Astrocyte (in vitro differentiated cells and primary cell): ENCODE measurements around the gene TNK1. TPM values are rescaled to one million over a fixed set of nuclear protein-coding genes. Genes with fewer than 3 reads are reported as not detected.

Experiments used
- DNase-seq: peaks from one replicate; pipeline ENCODE4 v3.0.0-alpha.2; 2010; ENCODE audit warnings: low read depth
- FAIRE-seq: peaks from 2 replicates; lab custom pipeline; 2011; peaks lifted over from hg19 to GRCh38; lab: Jason Lieb, UNC
- H2AFZ ChIP-seq: 2 replicates; pipeline ENCODE4 v1.6.0; 2012; ENCODE audit warnings: low read depth, low read length, inconsistent platforms
- H3K27ac ChIP-seq: 2 replicates; pipeline ENCODE4 v1.5.1; 2011; ENCODE audit warnings: low read depth, low read length, inconsistent platforms
- H3K27me3 ChIP-seq: 2 replicates; pipeline ENCODE4 v1.6.0; 2011; ENCODE audit warnings: low read length, inconsistent platforms; ENCODE audit not compliant: insufficient read depth
- H3K36me3 ChIP-seq: 2 replicates; pipeline ENCODE4 v1.5.1; 2011; ENCODE audit warnings: low read length, inconsistent platforms; ENCODE audit not compliant: insufficient read depth
- H3K4me1 ChIP-seq: 2 replicates; pipeline ENCODE4 v1.5.1; 2011; ENCODE audit warnings: low read length, inconsistent platforms; ENCODE audit not compliant: insufficient read depth
- H3K4me2 ChIP-seq: 2 replicates; pipeline ENCODE4 v1.6.0; 2012; ENCODE audit warnings: low read length, inconsistent platforms
- H3K4me3 ChIP-seq: 2 replicates; pipeline ENCODE4 v1.5.1; 2011; ENCODE audit warnings: low read depth, mild to moderate bottlenecking, low read length, inconsistent platforms; ENCODE audit not compliant: insufficient read depth
- H3K79me2 ChIP-seq: 2 replicates; pipeline ENCODE4 v1.6.0; 2012; ENCODE audit warnings: mild to moderate bottlenecking, low read length, inconsistent platforms; ENCODE audit not compliant: insufficient read depth
- H3K9ac ChIP-seq: 2 replicates; pipeline ENCODE4 v1.6.0; 2012; ENCODE audit warnings: mild to moderate bottlenecking, low read length, inconsistent platforms
- H3K9me3 ChIP-seq: 2 replicates; pipeline ENCODE4 v1.5.1; 2012; ENCODE audit warnings: low read depth, mild to moderate bottlenecking, low read length, inconsistent platforms; ENCODE audit not compliant: insufficient read depth
- H4K20me1 ChIP-seq: 2 replicates; pipeline ENCODE4 v1.6.0; 2012; ENCODE audit warnings: low read length, inconsistent platforms; ENCODE audit not compliant: insufficient read depth
- H3K27ac Mint-ChIP-seq: one replicate; pipeline ENCODE4 v1.8.0; 2021; ENCODE audit warnings: mild to moderate bottlenecking, mixed read lengths; ENCODE audit not compliant: unreplicated experiment
- H3K27me3 Mint-ChIP-seq: one replicate; pipeline ENCODE4 v1.8.0; 2021; ENCODE audit warnings: low read depth, mixed read lengths; ENCODE audit not compliant: unreplicated experiment
- H3K36me3 Mint-ChIP-seq: one replicate; pipeline ENCODE4 v1.8.0; 2021; ENCODE audit warnings: low read depth, mixed read lengths; ENCODE audit not compliant: unreplicated experiment
- H3K4me1 Mint-ChIP-seq: one replicate; pipeline ENCODE4 v1.8.0; 2021; ENCODE audit warnings: low read depth, mixed read lengths; ENCODE audit not compliant: unreplicated experiment
- H3K4me3 Mint-ChIP-seq: one replicate; pipeline ENCODE4 v1.8.0; 2021; ENCODE audit warnings: mild to moderate bottlenecking, moderate library complexity, mixed read lengths; ENCODE audit not compliant: unreplicated experiment
- H3K9me3 Mint-ChIP-seq: one replicate; pipeline ENCODE4 v1.8.0; 2021; ENCODE audit warnings: mild to moderate bottlenecking, mixed read lengths; ENCODE audit not compliant: unreplicated experiment
- EZH2 ChIP-seq: IDR thresholded peaks from 2 replicates; pipeline ENCODE4 v1.6.1; 2012; ENCODE audit warnings: mild to moderate bottlenecking, low read length, inconsistent platforms; ENCODE audit not compliant: insufficient read depth
- total RNA-seq: library from RNA; stranded (reverse); gene quantifications from 2 replicates; pipeline ENCODE4 v1.2.1, GENCODE V29; 2021
- TF ChIP-seq, protein P1 (sequence below): IDR thresholded peaks from 2 replicates; pipeline ENCODE4 v1.5.1; 2011; ENCODE audit warnings: low read depth, mild to moderate bottlenecking, inconsistent platforms, low read length, moderate library complexity; ENCODE audit not compliant: insufficient read depth

The TNK1 gene
- total RNA-seq, 1 donor from 2014 or later: 1.6 TPM

DNA sequence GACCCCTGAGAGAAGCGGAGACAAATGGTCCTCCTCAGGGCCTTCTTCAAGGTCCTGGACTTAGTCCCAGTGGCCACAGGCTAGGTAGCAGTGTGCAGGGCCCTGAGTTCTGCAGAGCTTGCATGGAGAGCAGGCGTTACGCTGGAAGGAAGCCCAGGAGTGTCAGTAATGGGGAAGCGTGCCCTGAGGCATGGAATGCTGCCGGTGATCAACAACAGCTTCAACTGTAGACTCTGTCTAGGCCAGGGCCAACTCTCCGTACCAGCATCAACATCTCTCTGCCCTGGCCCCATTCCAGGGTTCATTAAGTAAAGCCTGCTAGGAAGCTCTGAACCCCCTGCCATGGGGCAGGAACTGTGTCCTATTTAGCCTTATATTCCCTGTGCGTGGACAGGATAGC, 568 bp upstream of the TNK1 start:
- no peak overlapping the region for H2AFZ ChIP-seq
- no peaks in the 10 kb centered on the region for H3K36me3 ChIP-seq
- Mint-ChIP-seq H3K27me3 (peaks cover 29% of the 10 kb centered on the region), H3K4me1 (no peaks in the 10 kb centered on the region), H3K4me3 (peak overlapping the region; percentile 79), H3K27ac (no peak overlapping the region), H3K9me3 (peaks cover 13% of the 10 kb centered on the region), H3K36me3 (peaks cover 2% of the 10 kb centered on the region)
- H3K79me2 ChIP-seq: no peaks in the 10 kb centered on the region
- H3K27ac ChIP-seq: no peak overlapping the region
- no peak for FAIRE-seq
- TF ChIP-seq, protein P1, sequence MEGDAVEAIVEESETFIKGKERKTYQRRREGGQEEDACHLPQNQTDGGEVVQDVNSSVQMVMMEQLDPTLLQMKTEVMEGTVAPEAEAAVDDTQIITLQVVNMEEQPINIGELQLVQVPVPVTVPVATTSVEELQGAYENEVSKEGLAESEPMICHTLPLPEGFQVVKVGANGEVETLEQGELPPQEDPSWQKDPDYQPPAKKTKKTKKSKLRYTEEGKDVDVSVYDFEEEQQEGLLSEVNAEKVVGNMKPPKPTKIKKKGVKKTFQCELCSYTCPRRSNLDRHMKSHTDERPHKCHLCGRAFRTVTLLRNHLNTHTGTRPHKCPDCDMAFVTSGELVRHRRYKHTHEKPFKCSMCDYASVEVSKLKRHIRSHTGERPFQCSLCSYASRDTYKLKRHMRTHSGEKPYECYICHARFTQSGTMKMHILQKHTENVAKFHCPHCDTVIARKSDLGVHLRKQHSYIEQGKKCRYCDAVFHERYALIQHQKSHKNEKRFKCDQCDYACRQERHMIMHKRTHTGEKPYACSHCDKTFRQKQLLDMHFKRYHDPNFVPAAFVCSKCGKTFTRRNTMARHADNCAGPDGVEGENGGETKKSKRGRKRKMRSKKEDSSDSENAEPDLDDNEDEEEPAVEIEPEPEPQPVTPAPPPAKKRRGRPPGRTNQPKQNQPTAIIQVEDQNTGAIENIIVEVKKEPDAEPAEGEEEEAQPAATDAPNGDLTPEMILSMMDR: no peak
- no peak for TF ChIP-seq EZH2
- peaks cover 19% of the 10 kb centered on the region for H3K4me1 ChIP-seq
- H3K4me3 ChIP-seq: no peak overlapping the region
- peaks cover 3% of the 10 kb centered on the region for H4K20me1 ChIP-seq
- H3K9me3 ChIP-seq: peaks cover 6% of the 10 kb centered on the region
- peak; percentile 22 for DNase-seq
- peaks cover 40% of the 10 kb centered on the region for H3K27me3 ChIP-seq
- no peak overlapping the region for H3K9ac ChIP-seq
- H3K4me2 ChIP-seq: peak overlapping the region; percentile 66

DNA sequence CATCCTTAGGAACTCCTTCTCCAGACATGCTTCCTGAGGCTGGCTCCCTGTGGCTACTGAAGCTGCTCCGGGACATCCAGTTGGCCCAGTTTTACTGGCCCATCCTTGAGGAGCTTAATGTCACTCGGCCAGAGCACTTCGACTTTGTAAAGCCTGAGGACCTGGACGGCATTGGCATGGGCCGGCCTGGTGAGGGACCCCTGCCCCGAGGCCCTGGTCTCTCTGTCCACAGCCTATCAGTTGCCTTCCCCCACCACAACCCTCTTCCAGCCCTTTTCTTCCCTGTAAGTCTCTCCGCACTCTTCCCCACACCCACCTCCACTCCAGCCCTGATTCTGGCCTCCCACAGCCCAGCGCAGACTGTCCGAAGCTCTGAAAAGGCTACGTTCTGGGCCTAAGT, 2.0 kb downstream of the TNK1 start:
- no peak overlapping the region for H3K27ac Mint-ChIP-seq
- Histone ChIP-seq H3K9me3 (peaks cover 6% of the 10 kb centered on the region), H3K4me3 (no peak overlapping the region), H3K4me2 (no peak overlapping the region), H3K27ac (no peak overlapping the region), H3K27me3 (peaks cover 40% of the 10 kb centered on the region), H3K9ac (no peak overlapping the region), H4K20me1 (peaks cover 4% of the 10 kb centered on the region), H3K36me3 (no peaks in the 10 kb centered on the region), H3K4me1 (peaks cover 19% of the 10 kb centered on the region), H3K79me2 (no peaks in the 10 kb centered on the region), H2AFZ (no peak overlapping the region)
- FAIRE-seq: no peak
- no peak for DNase-seq
- no peak for TF ChIP-seq EZH2
- TF ChIP-seq, protein P1: no peak
- H3K9me3 Mint-ChIP-seq: peaks cover 13% of the 10 kb centered on the region
- H3K4me1 Mint-ChIP-seq: no peaks in the 10 kb centered on the region
- no peak overlapping the region for H3K4me3 Mint-ChIP-seq
- peaks cover 29% of the 10 kb centered on the region for H3K27me3 Mint-ChIP-seq
- peaks cover 9% of the 10 kb centered on the region for H3K36me3 Mint-ChIP-seq

DNA sequence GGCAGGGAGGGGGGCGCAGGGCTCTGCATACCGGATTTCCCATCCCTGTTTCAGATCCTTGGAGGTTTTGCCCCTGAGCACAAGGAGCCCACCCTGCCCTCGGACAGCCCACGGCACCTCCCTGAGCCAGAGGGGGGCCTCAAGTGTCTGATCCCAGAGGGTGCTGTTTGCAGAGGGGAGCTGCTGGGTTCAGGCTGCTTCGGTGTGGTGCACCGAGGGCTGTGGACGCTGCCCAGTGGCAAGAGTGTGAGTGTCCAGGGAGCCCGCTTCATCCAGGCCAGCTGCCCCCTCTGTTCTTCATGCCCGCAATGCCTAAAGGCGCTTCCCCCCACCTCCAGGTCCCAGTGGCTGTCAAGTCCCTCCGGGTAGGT, 2.5 kb downstream of the TNK1 start:
- peaks cover 40% of the 10 kb centered on the region for H3K27me3 ChIP-seq
- peaks cover 19% of the 10 kb centered on the region for H3K4me1 ChIP-seq
- peaks cover 29% of the 10 kb centered on the region for H3K27me3 Mint-ChIP-seq
- no peaks in the 10 kb centered on the region for H3K79me2 ChIP-seq
- H3K36me3 Mint-ChIP-seq: peaks cover 9% of the 10 kb centered on the region
- peak overlapping the region; percentile 93 for H3K4me2 ChIP-seq
- FAIRE-seq: no peak
- no peak overlapping the region for H3K4me3 Mint-ChIP-seq
- DNase-seq: no peak
- H3K9ac ChIP-seq: no peak overlapping the region
- H4K20me1 ChIP-seq: peaks cover 9% of the 10 kb centered on the region
- no peak for TF ChIP-seq EZH2
- TF ChIP-seq, protein P1: no peak
- peaks cover 2% of the 10 kb centered on the region for H3K36me3 ChIP-seq
- H3K27ac Mint-ChIP-seq: no peak overlapping the region
- no peak overlapping the region for H3K27ac ChIP-seq
- H3K4me1 Mint-ChIP-seq: no peaks in the 10 kb centered on the region
- no peak overlapping the region for H3K4me3 ChIP-seq
- H3K9me3 Mint-ChIP-seq: peaks cover 13% of the 10 kb centered on the region
- peaks cover 6% of the 10 kb centered on the region for H3K9me3 ChIP-seq
- peak overlapping the region; percentile 69 for H2AFZ ChIP-seq
